HEK293 (cell line): ENCODE data around the gene GPR146.

ENCODE experiments used
- BCL11A ChIP-seq: fragments of 450-650 bp; formaldehyde crosslinking; IDR thresholded peaks from 2 replicates; pipeline ENCODE4 v1.5.1; 2016; ENCODE audit warnings: low read depth, missing biosample characterization, missing genetic modification characterization
- CTCF ChIP-seq: fragments of 450-650 bp; formaldehyde crosslinking; IDR thresholded peaks from 2 replicates; pipeline ENCODE4 v1.5.1; 2016; ENCODE audit warnings: missing biosample characterization, missing genetic modification characterization
- HOXA7 ChIP-seq: sonication (generic); formaldehyde crosslinking; IDR thresholded peaks from 2 replicates; pipeline ENCODE4 v1.8.1; 2022; ENCODE audit warnings: missing genetic modification reagents, borderline replicate concordance
- ZEB2 ChIP-seq: fragments of 450-650 bp; formaldehyde crosslinking; IDR thresholded peaks from 2 replicates; pipeline ENCODE4 v1.5.1; 2016; ENCODE audit warnings: missing biosample characterization, missing genetic modification characterization
- ZNF114 ChIP-seq: fragments of 450-650 bp; formaldehyde crosslinking; IDR thresholded peaks from 2 replicates; pipeline ENCODE4 v1.5.0; 2017; ENCODE audit warnings: missing biosample characterization, missing genetic modification characterization
- ZNF830 ChIP-seq: fragments of 450-650 bp; IDR thresholded peaks from 2 replicates; pipeline ENCODE4 v1.5.0; 2018; ENCODE audit warnings: missing biosample characterization, missing genetic modification characterization, low read depth, mild to moderate bottlenecking, moderate library complexity
- ZSCAN16 ChIP-seq: fragments of 450-650 bp; formaldehyde crosslinking; IDR thresholded peaks from 2 replicates; pipeline ENCODE4 v1.5.1; 2016; ENCODE audit warnings: missing biosample characterization, missing genetic modification characterization
- TF ChIP-seq, protein P1 (sequence below): sonication (generic); formaldehyde crosslinking; IDR thresholded peaks from 2 replicates; pipeline ENCODE4 v1.8.1; 2022; ENCODE audit warnings: mild to moderate bottlenecking, moderate library complexity, missing genetic modification reagents
- TF ChIP-seq, protein P2 (sequence below): fragments of 450-650 bp; formaldehyde crosslinking; IDR thresholded peaks from 2 replicates; pipeline ENCODE4 v1.5.1; 2016; ENCODE audit warnings: missing biosample characterization, missing genetic modification characterization

- TF ChIP-seq ZSCAN16 (no peak), CTCF (tag by site-specific recombination) (no peak), ZNF114 (tag by site-specific recombination) (no peak), HOXA7 (CRISPR knock-in tag) (no peak), ZNF830 (tag by site-specific recombination) (no peak), ZEB2 (no peak), BCL11A (no peak)
- TF ChIP-seq, protein P1, sequence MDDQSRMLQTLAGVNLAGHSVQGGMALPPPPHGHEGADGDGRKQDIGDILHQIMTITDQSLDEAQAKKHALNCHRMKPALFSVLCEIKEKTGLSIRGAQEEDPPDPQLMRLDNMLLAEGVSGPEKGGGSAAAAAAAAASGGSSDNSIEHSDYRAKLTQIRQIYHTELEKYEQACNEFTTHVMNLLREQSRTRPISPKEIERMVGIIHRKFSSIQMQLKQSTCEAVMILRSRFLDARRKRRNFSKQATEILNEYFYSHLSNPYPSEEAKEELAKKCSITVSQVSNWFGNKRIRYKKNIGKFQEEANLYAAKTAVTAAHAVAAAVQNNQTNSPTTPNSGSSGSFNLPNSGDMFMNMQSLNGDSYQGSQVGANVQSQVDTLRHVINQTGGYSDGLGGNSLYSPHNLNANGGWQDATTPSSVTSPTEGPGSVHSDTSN (CRISPR knock-in tag), result no peak
- TF ChIP-seq, protein P2, sequence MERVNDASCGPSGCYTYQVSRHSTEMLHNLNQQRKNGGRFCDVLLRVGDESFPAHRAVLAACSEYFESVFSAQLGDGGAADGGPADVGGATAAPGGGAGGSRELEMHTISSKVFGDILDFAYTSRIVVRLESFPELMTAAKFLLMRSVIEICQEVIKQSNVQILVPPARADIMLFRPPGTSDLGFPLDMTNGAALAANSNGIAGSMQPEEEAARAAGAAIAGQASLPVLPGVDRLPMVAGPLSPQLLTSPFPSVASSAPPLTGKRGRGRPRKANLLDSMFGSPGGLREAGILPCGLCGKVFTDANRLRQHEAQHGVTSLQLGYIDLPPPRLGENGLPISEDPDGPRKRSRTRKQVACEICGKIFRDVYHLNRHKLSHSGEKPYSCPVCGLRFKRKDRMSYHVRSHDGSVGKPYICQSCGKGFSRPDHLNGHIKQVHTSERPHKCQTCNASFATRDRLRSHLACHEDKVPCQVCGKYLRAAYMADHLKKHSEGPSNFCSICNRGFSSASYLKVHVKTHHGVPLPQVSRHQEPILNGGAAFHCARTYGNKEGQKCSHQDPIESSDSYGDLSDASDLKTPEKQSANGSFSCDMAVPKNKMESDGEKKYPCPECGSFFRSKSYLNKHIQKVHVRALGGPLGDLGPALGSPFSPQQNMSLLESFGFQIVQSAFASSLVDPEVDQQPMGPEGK (tag by site-specific recombination), result no peak
These were observed 24.3 kb upstream of the GPR146 start for GRCh38 chr7:1019789-1020610.
